NCI-H510A treated with DMSO at 0.1 percent for 48 hours (cell line): ENCODE measurements around the gene ACACA.
A peak's percentile ranks its signal among the peaks of the same experiment; 100 is the strongest.
"Not testable (repeated sequence)": the region's sequence is repeated elsewhere in the genome, so short reads cannot be mapped to it uniquely, and the experiment has no call there.

Experiments
- DNase-seq: peaks from one replicate; lab custom pipeline; 2025; lab: John Stamatoyannopoulos, UW

Gene ACACA

GRCh38 chr17:37393352-37393751 is 13.3 kb downstream of the ACACA start:
- no peak for DNase-seq

- no peak for DNase-seq
Measured at GRCh38 chr17:37392024-37392590, 14.5 kb downstream of the ACACA start.

GRCh38 chr17:37391146-37391545 is 15.5 kb downstream of the ACACA start:
- DNase-seq, result no peak

GRCh38 chr17:37389160-37389559 is 17.5 kb downstream of the ACACA start:
- no peak for DNase-seq

GRCh38 chr17:37388266-37388665 is 18.4 kb downstream of the ACACA start:
- DNase-seq, result no peak

GRCh38 chr17:37386462-37386861 is 20.2 kb downstream of the ACACA start:
- no peak for DNase-seq

GRCh38 chr17:37385474-37385990 is 21.1 kb downstream of the ACACA start:
- no peak for DNase-seq

- DNase-seq, result no peak
Measured at GRCh38 chr17:37384560-37385149, 22.0 kb downstream of the ACACA start.

GRCh38 chr17:37382056-37382455 is 24.6 kb downstream of the ACACA start:
- no peak for DNase-seq

GRCh38 chr17:37375706-37376105 is 30.9 kb downstream of the ACACA start, which contains the start of gene C17orf78:
Gene C17orf78, plus strand, starts transcription at chr17:37375985. Its CDS starts 108 bp downstream, at chr17:37376093.
- DNase-seq, result no peak

GRCh38 chr17:37373530-37374159 is 33.0 kb downstream of the ACACA start:
- peak; percentile 74 for DNase-seq

GRCh38 chr17:37368577-37368976 is 38.1 kb downstream of the ACACA start:
- no peak for DNase-seq

GRCh38 chr17:37365589-37365988 is 41.0 kb downstream of the ACACA start:
- DNase-seq, result no peak

GRCh38 chr17:37361543-37361942 is 45.1 kb downstream of the ACACA start:
- DNase-seq, result peak; percentile 28

GRCh38 chr17:37360632-37361031 is 46.0 kb downstream of the ACACA start:
- DNase-seq, result no peak

- DNase-seq, result no peak
Measured at GRCh38 chr17:37359682-37360188, 46.9 kb downstream of the ACACA start.

- DNase-seq, result peak; percentile 88
Measured at GRCh38 chr17:37358830-37359681, 47.6 kb downstream of the ACACA start.

- DNase-seq, result peak; percentile 26
Measured at GRCh38 chr17:37358098-37358829, 48.4 kb downstream of the ACACA start.

- peak; percentile 15 for DNase-seq
Measured at GRCh38 chr17:37356796-37357569, 49.7 kb downstream of the ACACA start.

GRCh38 chr17:37346863-37347402 is 59.7 kb downstream of the ACACA start:
- not testable (repeated sequence) for DNase-seq
